UCSD-AML1 (cell line): ENCODE results near the gene RANBP9.

ENCODE experiments used
- DNase-seq: peaks from one replicate; lab custom pipeline; 2025; ENCODE audit not compliant: unreplicated experiment; lab: John Stamatoyannopoulos, UW

RANBP9 gene

GRCh38 chr6:13711733-13712598 lies at the start of gene RANBP9:
Gene RANBP9 (minus strand): TSS chr6:13711835. CDS start chr6:13711505, 330 bp downstream.
- peak; percentile 96 for DNase-seq

DNA sequence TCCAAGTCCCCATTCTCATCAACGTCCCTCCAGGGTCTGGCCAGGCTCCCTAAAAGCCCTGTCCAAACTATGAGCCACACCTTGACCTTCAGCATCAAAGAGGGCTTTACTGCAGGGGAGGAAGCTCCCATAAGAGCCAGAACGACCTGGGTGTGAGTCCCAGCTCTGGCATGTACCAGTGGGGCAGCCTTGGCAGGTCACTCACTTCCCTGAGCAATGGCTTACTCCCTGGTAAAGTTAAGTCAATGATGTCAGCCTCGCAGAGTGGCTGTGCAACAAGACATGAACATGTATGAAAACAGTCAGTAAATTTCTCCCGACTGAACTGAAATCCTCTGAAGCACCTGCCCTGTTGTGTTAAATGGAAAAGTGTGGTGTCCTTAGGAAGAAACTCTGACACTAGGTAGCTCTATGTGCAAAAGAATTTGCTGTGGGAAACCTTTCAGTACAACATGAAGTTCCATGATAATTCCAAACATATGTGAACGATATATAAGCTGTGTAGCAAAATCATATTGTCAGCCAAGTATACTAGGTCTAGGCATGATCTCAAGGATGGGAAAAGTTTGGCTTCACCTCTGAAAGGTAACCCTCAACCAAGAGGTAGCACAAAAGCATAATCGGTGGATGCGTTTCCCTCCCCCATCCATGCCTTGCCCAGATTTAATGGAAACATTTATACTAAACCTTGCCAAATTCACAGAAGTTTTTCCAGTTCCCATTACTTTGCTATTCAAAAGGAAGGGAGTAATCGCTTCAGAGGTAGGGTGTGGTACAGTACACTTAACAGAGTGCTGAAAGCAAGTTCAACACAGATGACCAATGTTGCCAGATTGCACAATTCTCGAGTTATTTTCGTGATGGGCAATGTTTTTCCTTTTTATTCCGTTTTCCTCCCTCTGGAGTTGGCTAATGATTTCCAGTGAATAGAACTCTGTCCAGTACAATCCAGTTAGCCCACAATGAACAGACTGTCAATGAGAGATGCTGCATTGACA lies 49.0 kb upstream of the RANBP9 start:
- no peak for DNase-seq

- DNase-seq, result no peak
Observed at GRCh38 chr6:13759025-13759424, 47.4 kb upstream of the RANBP9 start.

DNA sequence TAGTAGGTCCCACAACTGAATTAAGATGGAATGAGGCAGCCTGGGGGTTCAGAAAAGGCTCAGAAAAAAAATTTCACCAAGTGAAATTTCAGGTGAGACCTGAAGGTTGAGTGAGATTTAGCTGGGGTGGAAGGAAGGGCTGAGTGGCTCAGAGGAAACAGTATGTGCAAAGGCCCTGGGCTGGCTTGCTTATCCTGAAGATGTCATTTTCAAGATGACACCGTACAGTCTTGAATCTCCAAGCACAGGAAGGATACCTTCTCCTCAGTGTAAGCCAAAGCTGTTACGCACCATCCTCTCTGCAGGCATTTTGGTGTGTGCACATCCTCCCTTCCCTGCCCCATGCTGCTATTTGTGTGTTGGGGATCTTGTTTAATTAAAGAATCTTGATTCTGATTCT lies 43.0 kb upstream of the RANBP9 start:
- DNase-seq, result no peak

- no peak for DNase-seq
Observed at GRCh38 chr6:13743736-13744127, 32.1 kb upstream of the RANBP9 start.

DNA sequence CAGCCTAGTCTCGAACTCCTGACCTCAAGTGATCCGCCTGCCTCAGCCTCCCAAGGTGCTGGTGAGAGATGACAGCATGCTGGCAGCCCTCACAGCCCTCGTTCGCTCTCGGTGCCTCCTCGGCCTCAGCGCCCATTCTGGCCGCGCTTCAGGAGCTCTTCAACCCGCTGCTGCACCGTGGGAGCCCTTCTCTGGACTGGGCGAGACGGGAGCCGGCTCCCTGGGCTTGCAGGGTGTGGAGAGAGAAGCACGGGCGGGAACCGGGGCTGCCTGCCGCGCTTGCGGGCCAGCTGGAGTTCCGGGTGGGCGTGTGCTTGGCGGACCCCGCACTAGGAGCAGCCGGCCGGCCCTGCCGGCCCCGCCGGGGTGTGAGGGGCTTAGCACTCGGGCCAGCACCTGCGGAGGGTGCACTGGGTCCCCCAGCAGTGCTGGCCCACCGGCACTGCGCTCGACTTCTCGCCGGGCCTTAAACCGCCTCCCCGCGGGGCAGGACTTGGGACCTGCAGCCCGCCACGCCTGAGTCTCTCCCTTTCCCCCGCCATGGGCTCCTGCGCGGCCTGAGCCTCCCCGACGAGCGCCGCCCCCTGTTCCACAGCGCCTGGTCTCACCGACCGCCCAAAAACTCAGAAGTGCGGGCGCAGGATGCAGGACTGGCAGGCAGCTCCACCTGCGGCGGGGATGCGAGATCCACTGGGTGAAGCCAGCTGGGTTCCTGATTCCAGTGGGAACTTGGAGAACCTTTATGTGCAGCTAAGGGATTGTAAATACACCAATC lies 31.5 kb upstream of the RANBP9 start:
- DNase-seq, result no peak

DNA sequence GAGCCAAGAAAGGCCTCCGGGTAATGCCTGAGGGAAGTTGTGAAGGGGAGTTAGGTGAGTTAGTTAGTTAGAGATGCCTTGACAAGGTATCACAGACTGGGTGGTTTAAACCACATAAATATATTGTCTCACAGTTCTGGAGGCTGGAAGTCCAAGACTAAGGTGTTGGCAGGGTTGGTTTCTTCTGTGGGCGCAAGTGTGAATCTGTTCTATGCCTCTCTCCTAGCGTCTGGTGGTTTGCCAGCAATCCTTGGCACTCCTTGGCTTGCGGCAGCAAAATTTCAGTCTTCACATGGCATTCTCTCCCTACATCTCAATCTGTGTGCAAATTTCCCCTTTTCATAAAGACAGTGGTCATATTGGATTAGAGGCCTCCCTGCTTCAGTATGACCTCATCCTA lies 29.7 kb upstream of the RANBP9 start:
- no peak for DNase-seq

DNA sequence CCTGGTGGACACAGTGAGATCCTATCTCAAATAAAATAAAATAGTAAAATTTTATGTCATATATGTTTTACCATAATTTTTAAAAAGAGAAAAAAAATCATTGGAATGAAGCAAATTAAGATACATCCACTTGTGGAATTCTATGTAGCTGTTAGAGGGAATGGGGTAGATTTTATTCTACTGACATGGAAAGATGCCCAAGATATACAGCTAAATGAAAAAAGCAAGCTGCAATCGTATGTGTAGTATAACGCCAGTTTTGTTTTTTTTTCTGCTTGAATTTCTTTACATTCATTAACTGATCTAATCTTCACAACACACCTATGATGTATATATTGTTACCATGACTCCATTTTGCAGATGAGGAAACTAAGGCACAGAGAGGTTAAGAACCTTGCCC lies 23.4 kb upstream of the RANBP9 start:
- no peak for DNase-seq

- DNase-seq, result no peak
Observed at GRCh38 chr6:13733178-13733887, 21.7 kb upstream of the RANBP9 start.

- no peak for DNase-seq
Observed at GRCh38 chr6:13730704-13731103, 19.1 kb upstream of the RANBP9 start.

GRCh38 chr6:13729891-13730290 lies 18.3 kb upstream of the RANBP9 start:
- DNase-seq, result no peak

- DNase-seq, result no peak
Observed at GRCh38 chr6:13725570-13725969, 13.9 kb upstream of the RANBP9 start.

GRCh38 chr6:13725052-13725451 lies 13.4 kb upstream of the RANBP9 start:
- no peak for DNase-seq

GRCh38 chr6:13724182-13724581 lies 12.5 kb upstream of the RANBP9 start:
- DNase-seq, result peak; percentile 62

- no peak for DNase-seq
Observed at GRCh38 chr6:13722880-13723279, 11.2 kb upstream of the RANBP9 start.

DNA sequence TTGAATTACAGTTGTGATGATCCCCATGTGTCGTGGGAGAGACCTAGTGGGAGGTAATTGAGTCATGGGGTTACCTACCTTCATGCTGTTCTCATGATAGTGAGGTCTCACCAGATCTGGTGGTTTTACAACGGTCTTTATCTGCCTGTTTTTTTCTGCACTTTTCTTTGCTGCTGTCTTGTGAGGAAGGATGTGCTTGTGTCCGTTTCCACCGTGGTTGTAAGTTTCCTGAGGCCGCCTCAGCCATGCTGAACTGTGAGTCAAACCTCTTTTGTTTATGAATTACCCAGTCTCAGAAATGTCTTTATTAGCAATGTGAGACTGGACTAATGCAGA lies 6.5 kb upstream of the RANBP9 start:
- no peak for DNase-seq

DNA sequence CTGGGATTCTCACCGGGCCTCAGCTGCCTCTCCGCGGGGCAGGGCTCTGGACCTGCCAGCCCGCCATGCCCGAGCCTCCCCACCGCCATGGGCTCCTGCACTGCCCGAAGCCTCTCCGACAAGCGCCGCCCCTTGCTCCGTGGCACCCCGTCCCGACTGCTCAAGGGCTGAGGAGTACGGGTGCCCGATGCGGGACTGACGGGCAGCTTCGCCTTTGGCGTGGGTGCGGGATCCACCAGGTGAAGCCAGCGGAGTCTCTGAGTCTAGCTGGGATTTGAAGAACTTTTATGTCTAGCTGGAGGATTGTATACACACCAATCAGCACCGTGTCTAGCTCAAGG lies 5.3 kb upstream of the RANBP9 start:
- no peak for DNase-seq

DNA sequence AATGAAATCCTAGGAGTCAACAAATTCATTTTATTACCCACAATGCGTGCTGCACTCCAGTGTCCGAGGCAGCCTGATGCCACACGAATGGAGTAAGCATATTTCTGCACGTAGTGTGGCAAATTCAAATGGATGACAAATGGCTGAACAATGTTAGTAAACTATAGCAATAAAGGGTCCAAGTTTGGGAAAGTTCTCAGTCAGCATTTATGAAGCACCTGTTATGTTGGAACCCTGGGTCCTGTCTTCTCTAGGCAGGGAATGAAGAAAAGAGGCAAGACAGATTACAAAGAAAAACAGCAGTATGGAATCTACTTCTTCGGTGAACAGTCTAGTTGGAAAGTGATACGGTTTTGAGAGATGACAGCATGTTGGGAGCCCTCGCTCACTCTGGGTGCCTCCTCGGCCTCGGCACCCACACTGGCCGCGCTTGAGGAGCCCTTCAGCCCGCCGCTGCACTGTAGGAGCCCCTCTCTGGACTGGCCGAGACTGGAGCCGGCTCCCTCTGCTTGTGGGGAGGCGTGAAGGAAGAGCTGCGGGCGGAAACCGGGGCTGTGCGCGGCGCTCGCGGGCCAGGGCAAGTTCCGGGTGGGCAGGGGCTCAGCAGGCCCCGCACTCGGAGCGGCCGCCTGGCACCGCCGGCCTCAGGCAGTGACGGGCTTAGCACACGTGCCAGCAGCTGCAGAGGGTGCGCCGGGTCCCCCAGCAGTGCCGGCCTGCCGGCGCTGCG lies 4.8 kb upstream of the RANBP9 start:
- DNase-seq, result no peak

DNA sequence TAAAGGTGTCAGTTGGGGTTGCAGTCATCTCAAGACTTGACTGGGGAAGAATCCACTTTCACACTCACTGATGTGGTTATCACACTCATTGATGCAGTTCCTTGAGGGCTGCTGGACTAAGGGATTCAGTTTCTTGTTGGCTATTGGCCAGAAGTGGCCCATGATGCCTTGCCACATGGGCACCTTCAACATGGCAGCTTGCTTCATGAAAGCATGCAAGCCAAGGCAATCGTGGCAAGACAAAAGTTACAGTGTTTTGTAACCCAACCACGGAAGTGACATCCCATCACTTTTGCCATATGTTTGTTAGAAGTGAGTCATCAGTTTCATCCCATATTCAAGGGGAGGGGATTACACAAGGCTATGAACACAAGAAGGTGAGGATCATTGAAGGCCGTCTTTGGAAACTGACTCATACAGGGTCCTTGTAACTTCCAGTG lies 3.8 kb upstream of the RANBP9 start:
- no peak for DNase-seq

- DNase-seq, result no peak
Observed at GRCh38 chr6:13712599-13712898, 914 bp upstream of the RANBP9 start.
